Fibroblast of skin of back (primary cell): Measurements from ENCODE around the gene NELFE. TPM values are rescaled to one million over a fixed set of nuclear protein-coding genes. Genes with fewer than 3 reads are reported as not detected.
A peak's percentile ranks its signal among the peaks of the same experiment; 100 is the strongest.
"Not testable (repeated sequence)": the region's sequence is repeated elsewhere in the genome, so short reads cannot be mapped to it uniquely, and the experiment has no call there.

Experiments used
- DNase-seq: peaks from one replicate; pipeline ENCODE4 v3.0.0-alpha.2; 2013
- polyA plus RNA-seq, 2 experiments: library from polyadenylated mRNA; unstranded; fragments of 120-200 nt; gene quantifications; one replicate each; pipeline ENCODE4 v1.2.1, GENCODE V29; 2013; ENCODE audit not compliant: insufficient read length in 2 of 2

The NELFE gene
- polyA plus RNA-seq (2013, experiment 1 of 2; ENCODE audit: insufficient read length) = 94.0 TPM
- polyA plus RNA-seq (2013, experiment 2 of 2; ENCODE audit: insufficient read length) = 80.8 TPM

- peak; percentile 98 for DNase-seq
Measured at GRCh38 chr6:31958741-31959739, at the start of gene NELFE, which contains the start of gene SKIC2. Gene NELFE (minus strand): TSS chr6:31958971. CDS start chr6:31958446, 525 bp downstream. Gene SKIC2 (plus strand): TSS chr6:31959175. CDS start chr6:31959193, 18 bp downstream.

GRCh38 chr6:32008037-32008436 is 49.3 kb upstream of the NELFE start:
- DNase-seq = not testable (repeated sequence)

- DNase-seq = not testable (repeated sequence)
Measured at GRCh38 chr6:32007086-32007485, 48.3 kb upstream of the NELFE start.

- not testable (repeated sequence) for DNase-seq
Measured at GRCh38 chr6:32005991-32006529, 47.3 kb upstream of the NELFE start.

GRCh38 chr6:32005538-32005880 is 46.7 kb upstream of the NELFE start:
- DNase-seq = not testable (repeated sequence)

- not testable (repeated sequence) for DNase-seq
Measured at GRCh38 chr6:32004864-32005537, 46.2 kb upstream of the NELFE start.

GRCh38 chr6:32004393-32004792 is 45.6 kb upstream of the NELFE start:
- not testable (repeated sequence) for DNase-seq

- DNase-seq = not testable (repeated sequence)
Measured at GRCh38 chr6:32003301-32003700, 44.5 kb upstream of the NELFE start.

GRCh38 chr6:32002546-32003268 is 43.9 kb upstream of the NELFE start:
- DNase-seq = not testable (repeated sequence)

- DNase-seq = not testable (repeated sequence)
Measured at GRCh38 chr6:31996385-31996784, 37.6 kb upstream of the NELFE start.

GRCh38 chr6:31994421-31994820 is 35.6 kb upstream of the NELFE start:
- not testable (repeated sequence) for DNase-seq

- not testable (repeated sequence) for DNase-seq
Measured at GRCh38 chr6:31989363-31989762, 30.6 kb upstream of the NELFE start.

GRCh38 chr6:31981744-31982143 is 23.0 kb upstream of the NELFE start, which contains the start of gene C4A:
Gene C4A (plus strand): TSS chr6:31982057. CDS start chr6:31982108, 51 bp downstream.
- not testable (repeated sequence) for DNase-seq

- not testable (repeated sequence) for DNase-seq
Measured at GRCh38 chr6:31980998-31981397, 22.2 kb upstream of the NELFE start.

- not testable (repeated sequence) for DNase-seq
Measured at GRCh38 chr6:31980195-31980876, 21.6 kb upstream of the NELFE start.

- no peak for DNase-seq
Measured at GRCh38 chr6:31979238-31979898, 20.6 kb upstream of the NELFE start.

GRCh38 chr6:31978831-31979230 is 20.1 kb upstream of the NELFE start:
- DNase-seq = no peak

- DNase-seq = no peak
Measured at GRCh38 chr6:31977816-31978431, 19.2 kb upstream of the NELFE start.

- not testable (repeated sequence) for DNase-seq
Measured at GRCh38 chr6:31976065-31976464, 17.3 kb upstream of the NELFE start.

GRCh38 chr6:31972709-31973350 is 14.1 kb upstream of the NELFE start:
- DNase-seq = peak; percentile 50
